Right forelimb (tissue), 1 donor: ENCODE data around the gene ENDOU.

Experiments
- DNase-seq: peaks from one replicate; pipeline ENCODE4 v3.0.0-alpha.2; 2018

The ENDOU gene

GRCh38 chr12:47741340-47741703 is 16.0 kb upstream of the ENDOU start:
- peak; percentile 75 for DNase-seq

- no peak for DNase-seq
Measured at GRCh38 chr12:47740606-47741339, 15.5 kb upstream of the ENDOU start.

- no peak for DNase-seq
Measured at GRCh38 chr12:47739979-47740378, 14.7 kb upstream of the ENDOU start.

- DNase-seq, result no peak
Measured at GRCh38 chr12:47739297-47739696, 14.0 kb upstream of the ENDOU start.

GRCh38 chr12:47737936-47738594 is 12.8 kb upstream of the ENDOU start:
- no peak for DNase-seq

GRCh38 chr12:47736877-47737676 is 11.8 kb upstream of the ENDOU start:
- DNase-seq, result peak; percentile 72

- no peak for DNase-seq
Measured at GRCh38 chr12:47736216-47736615, 10.9 kb upstream of the ENDOU start.

GRCh38 chr12:47735649-47736048 is 10.4 kb upstream of the ENDOU start:
- no peak for DNase-seq

GRCh38 chr12:47734725-47735480 is 9.6 kb upstream of the ENDOU start:
- DNase-seq, result no peak

- DNase-seq, result no peak
Measured at GRCh38 chr12:47733142-47733541, 7.9 kb upstream of the ENDOU start.

GRCh38 chr12:47732504-47732903 is 7.2 kb upstream of the ENDOU start:
- DNase-seq, result no peak

- no peak for DNase-seq
Measured at GRCh38 chr12:47731723-47732122, 6.4 kb upstream of the ENDOU start.

GRCh38 chr12:47730341-47730744 is 5.1 kb upstream of the ENDOU start:
- no peak for DNase-seq

GRCh38 chr12:47729233-47729632 is 3.9 kb upstream of the ENDOU start:
- DNase-seq, result no peak

GRCh38 chr12:47725893-47726292 is 603 bp upstream of the ENDOU start:
- DNase-seq, result no peak

- DNase-seq, result peak; percentile 42
Measured at GRCh38 chr12:47722941-47723631, 2.2 kb downstream of the ENDOU start.

- DNase-seq, result no peak
Measured at GRCh38 chr12:47722136-47722834, 3.0 kb downstream of the ENDOU start.

- DNase-seq, result peak; percentile 44
Measured at GRCh38 chr12:47721431-47721973, 3.8 kb downstream of the ENDOU start.

- peak; percentile 38 for DNase-seq
Measured at GRCh38 chr12:47718531-47718930, 6.8 kb downstream of the ENDOU start.

- peak; percentile 82 for DNase-seq
Measured at GRCh38 chr12:47717443-47718193, 7.7 kb downstream of the ENDOU start.

GRCh38 chr12:47717046-47717442 is 8.2 kb downstream of the ENDOU start:
- DNase-seq, result no peak
